SK-N-SH treated with all-trans-retinoic acid at 6 μM for 48 hours (cell line): ENCODE data around the gene TMPRSS4.

Experiments
- ATAC-seq: fragments of 200-7000 bp; cut with Tn5 transposase; 3 replicates; pipeline ENCODE4 v1.9.1; 2020; ENCODE audit warnings: mild to moderate bottlenecking, moderate library complexity
- ARNTL ChIP-seq: fragments of 450-650 bp; formaldehyde crosslinking; IDR thresholded peaks from 2 replicates; pipeline ENCODE4 v1.5.0; 2020; ENCODE audit warnings: low read depth, mild to moderate bottlenecking, moderate library complexity, borderline replicate concordance
- BACH2 ChIP-seq: fragments of 250-450 bp; sonication (Bioruptor Pico); IDR thresholded peaks from 2 replicates; pipeline ENCODE4 v1.9.0; 2021; ENCODE audit warnings: mild to moderate bottlenecking, borderline replicate concordance
- CSDC2 ChIP-seq: fragments of 250-450 bp; sonication (Bioruptor Pico); IDR thresholded peaks from 2 replicates; pipeline ENCODE4 v1.5.0; 2020; ENCODE audit warnings: mild to moderate bottlenecking, moderate library complexity
- ESRRG ChIP-seq: fragments of 250-450 bp; sonication (Bioruptor Pico); IDR thresholded peaks from 2 replicates; pipeline ENCODE4 v1.6.1; 2021; ENCODE audit warnings: mild to moderate bottlenecking
- GLIS3 ChIP-seq: fragments of 250-450 bp; sonication (Bioruptor Pico); IDR thresholded peaks from 2 replicates; pipeline ENCODE4 v1.5.0; 2020; ENCODE audit warnings: mild to moderate bottlenecking, moderate library complexity
- ISL1 ChIP-seq: fragments of 250-450 bp; sonication (Bioruptor Pico); IDR thresholded peaks from 2 replicates; pipeline ENCODE4 v2.1.2; 2022; ENCODE audit warnings: mild to moderate bottlenecking, moderate library complexity
- POU6F1 ChIP-seq: fragments of 250-450 bp; sonication (Bioruptor Pico); IDR thresholded peaks from 2 replicates; pipeline ENCODE4 v1.8.0; 2021; ENCODE audit warnings: low read depth, mild to moderate bottlenecking, moderate library complexity, borderline replicate concordance
- PPARA ChIP-seq: fragments of 250-450 bp; sonication (Bioruptor Pico); IDR thresholded peaks from 2 replicates; pipeline ENCODE4 v1.5.0; 2020; ENCODE audit warnings: mild to moderate bottlenecking, borderline replicate concordance
- RARB ChIP-seq: fragments of 250-450 bp; sonication (Bioruptor Pico); IDR thresholded peaks from 2 replicates; pipeline ENCODE4 v1.8.0; 2021; ENCODE audit warnings: mild to moderate bottlenecking, moderate library complexity
- TCF4 ChIP-seq: fragments of 250-450 bp; sonication (Bioruptor Pico); IDR thresholded peaks from 2 replicates; pipeline ENCODE4 v1.8.0; 2021; ENCODE audit warnings: mild to moderate bottlenecking, moderate library complexity, borderline replicate concordance
- TSHZ2 ChIP-seq: fragments of 250-450 bp; sonication (Bioruptor Pico); IDR thresholded peaks from 2 replicates; pipeline ENCODE4 v1.5.0; 2020; ENCODE audit warnings: mild to moderate bottlenecking, moderate library complexity
- ZFP3 ChIP-seq: fragments of 250-450 bp; sonication (Bioruptor Pico); IDR thresholded peaks from 2 replicates; pipeline ENCODE4 v1.5.0; 2020; ENCODE audit warnings: mild to moderate bottlenecking, moderate library complexity
- ZNF565 ChIP-seq: fragments of 450-650 bp; formaldehyde crosslinking; conservative IDR thresholded peaks from 2 replicates; pipeline ENCODE4 v1.5.0; 2020; ENCODE audit warnings: low read depth, mild to moderate bottlenecking, moderate library complexity
- ZNF70 ChIP-seq: fragments of 450-650 bp; formaldehyde crosslinking; IDR thresholded peaks from 2 replicates; pipeline ENCODE4 v1.5.0; 2020; ENCODE audit warnings: mild to moderate bottlenecking, moderate library complexity
- ZNF8 ChIP-seq: fragments of 450-650 bp; formaldehyde crosslinking; IDR thresholded peaks from 2 replicates; pipeline ENCODE4 v1.5.0; 2020; ENCODE audit warnings: mild to moderate bottlenecking, moderate library complexity
- TF ChIP-seq, protein P1 (sequence below): fragments of 250-450 bp; sonication (Bioruptor Pico); IDR thresholded peaks from 2 replicates; pipeline ENCODE4 v1.5.1; 2021; ENCODE audit warnings: mild to moderate bottlenecking, moderate library complexity

The TMPRSS4 gene

DNA sequence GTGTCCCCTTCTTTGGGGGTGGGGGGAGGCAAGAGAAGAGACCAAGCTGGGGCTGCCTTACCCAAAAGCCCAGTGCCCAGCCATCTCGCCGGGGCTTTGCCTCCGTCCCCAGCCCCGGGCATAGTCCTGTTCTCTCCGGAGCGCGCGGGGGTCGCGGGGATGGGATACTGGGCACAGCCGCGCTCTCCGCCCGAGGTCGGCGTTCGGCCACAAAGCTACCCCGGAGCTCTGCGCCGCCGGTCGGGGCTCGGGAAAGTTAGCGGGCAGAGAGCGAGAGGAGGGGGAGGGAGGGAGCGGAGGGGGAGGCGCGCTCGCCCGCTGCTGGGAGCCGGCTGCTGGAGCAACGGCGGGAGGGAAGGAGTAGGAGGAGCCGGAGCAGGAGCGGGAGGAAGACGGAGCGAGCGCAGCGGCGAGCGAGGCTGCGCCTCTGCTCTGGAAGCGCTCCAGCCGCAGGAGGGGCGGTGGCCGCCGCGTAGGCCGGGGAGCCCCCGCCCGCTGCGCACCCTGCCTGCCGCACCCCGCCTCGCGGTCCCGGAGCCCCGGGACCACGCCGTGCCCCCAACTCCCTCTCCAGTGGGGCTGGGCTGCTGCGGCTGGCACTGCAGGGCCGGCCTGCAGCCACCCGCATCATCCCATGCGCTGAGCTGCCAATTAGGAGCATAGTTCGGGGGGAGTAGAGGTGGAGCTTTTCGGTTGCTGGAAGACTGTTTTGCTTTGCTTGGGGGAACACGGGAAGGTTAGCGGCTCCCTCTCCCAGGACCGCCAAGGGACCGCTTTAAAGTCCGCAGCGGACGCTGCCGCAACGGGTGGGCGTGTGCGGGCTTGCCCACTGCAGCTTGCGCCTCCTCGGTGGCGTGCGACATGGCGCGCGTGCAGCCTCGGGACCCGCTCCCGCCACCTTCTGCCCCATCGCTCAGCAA lies 75.9 kb downstream of the TMPRSS4 start, which contains the start of gene SCN4B:
Gene SCN4B (minus strand): TSS at position 272 of the 920 bp plus-strand sequence. CDS start 150 bp downstream, at position 122.
- ATAC-seq, result peak; percentile 86
- TF ChIP-seq POU6F1 (no peak), BACH2 (CRISPR knock-in tag) (no peak), CSDC2 (CRISPR knock-in tag) (no peak), TCF4 (CRISPR knock-in tag) (no peak), ZFP3 (CRISPR knock-in tag) (no peak), TSHZ2 (no peak), RARB (CRISPR knock-in tag) (no peak), PPARA (no peak)
- TF ChIP-seq, protein P1, sequence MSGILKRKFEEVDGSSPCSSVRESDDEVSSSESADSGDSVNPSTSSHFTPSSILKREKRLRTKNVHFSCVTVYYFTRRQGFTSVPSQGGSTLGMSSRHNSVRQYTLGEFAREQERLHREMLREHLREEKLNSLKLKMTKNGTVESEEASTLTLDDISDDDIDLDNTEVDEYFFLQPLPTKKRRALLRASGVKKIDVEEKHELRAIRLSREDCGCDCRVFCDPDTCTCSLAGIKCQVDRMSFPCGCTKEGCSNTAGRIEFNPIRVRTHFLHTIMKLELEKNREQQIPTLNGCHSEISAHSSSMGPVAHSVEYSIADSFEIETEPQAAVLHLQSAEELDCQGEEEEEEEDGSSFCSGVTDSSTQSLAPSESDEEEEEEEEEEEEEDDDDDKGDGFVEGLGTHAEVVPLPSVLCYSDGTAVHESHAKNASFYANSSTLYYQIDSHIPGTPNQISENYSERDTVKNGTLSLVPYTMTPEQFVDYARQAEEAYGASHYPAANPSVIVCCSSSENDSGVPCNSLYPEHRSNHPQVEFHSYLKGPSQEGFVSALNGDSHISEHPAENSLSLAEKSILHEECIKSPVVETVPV (CRISPR knock-in tag), result no peak

- ATAC-seq, result no peak
- TF ChIP-seq POU6F1 (no peak), RARB (CRISPR knock-in tag) (no peak), GLIS3 (CRISPR knock-in tag) (no peak)
These were observed 76.6 kb downstream of the TMPRSS4 start for GRCh38 chr11:118153516-118153915.

GRCh38 chr11:118153976-118154375 lies 77.1 kb downstream of the TMPRSS4 start:
- TF ChIP-seq ISL1 (no peak), POU6F1 (no peak), ZNF8 (CRISPR knock-in tag) (no peak), BACH2 (CRISPR knock-in tag) (no peak), TCF4 (CRISPR knock-in tag) (no peak), RARB (CRISPR knock-in tag) (no peak), ZNF565 (CRISPR knock-in tag) (no peak), ZFP3 (CRISPR knock-in tag) (no peak)
- TF ChIP-seq, protein P1 (CRISPR knock-in tag), result no peak
- no peak for ATAC-seq

- ATAC-seq, result no peak
- TF ChIP-seq ZNF70 (CRISPR knock-in tag), result no peak
- no peak for TF ChIP-seq RARB (CRISPR knock-in tag)
- no peak for TF ChIP-seq BACH2 (CRISPR knock-in tag)
- no peak for TF ChIP-seq ZNF565 (CRISPR knock-in tag)
- no peak for TF ChIP-seq ESRRG (CRISPR knock-in tag)
- TF ChIP-seq POU6F1, result no peak
- TF ChIP-seq ARNTL (CRISPR knock-in tag), result no peak
- no peak for TF ChIP-seq TSHZ2
- no peak for TF ChIP-seq ZFP3 (CRISPR knock-in tag)
- no peak for TF ChIP-seq ZNF8 (CRISPR knock-in tag)
- TF ChIP-seq ISL1, result no peak
- no peak for TF ChIP-seq CSDC2 (CRISPR knock-in tag)
- TF ChIP-seq TCF4 (CRISPR knock-in tag), result no peak
These were observed 77.8 kb downstream of the TMPRSS4 start for GRCh38 chr11:118154641-118155040.
